Coronary artery (tissue), 2 donors: Measurements from ENCODE around the gene FIGNL2.

ENCODE experiments used
- DNase-seq: peaks from one replicate; pipeline ENCODE4 v3.0.0-alpha.2; 2017; ENCODE audit warnings: low spot score
- H3K27ac ChIP-seq, 2 donors: fragments of 200-600 bp; sonication (generic); one replicate each; pipeline ENCODE4 v1.5.1; 2016 to 2019
- H3K4me3 ChIP-seq: fragments of 200-600 bp; sonication (generic); 2 replicates; pipeline ENCODE4 v1.5.1; 2016; ENCODE audit warnings: mild to moderate bottlenecking, moderate library complexity
- CTCF ChIP-seq: fragments of 200-600 bp; sonication (generic); IDR thresholded peaks from one replicate; pipeline ENCODE4 v1.5.1; 2019; ENCODE audit warnings: antibody characterized with exemption

Gene FIGNL2

GRCh38 chr12:51797301-51797700 lies 51.2 kb downstream of the FIGNL2 start:
- no peak for TF ChIP-seq CTCF
- DNase-seq = no peak
- Histone ChIP-seq H3K4me3 (no peak overlapping the region), H3K27ac (no peak overlapping the region)

DNA sequence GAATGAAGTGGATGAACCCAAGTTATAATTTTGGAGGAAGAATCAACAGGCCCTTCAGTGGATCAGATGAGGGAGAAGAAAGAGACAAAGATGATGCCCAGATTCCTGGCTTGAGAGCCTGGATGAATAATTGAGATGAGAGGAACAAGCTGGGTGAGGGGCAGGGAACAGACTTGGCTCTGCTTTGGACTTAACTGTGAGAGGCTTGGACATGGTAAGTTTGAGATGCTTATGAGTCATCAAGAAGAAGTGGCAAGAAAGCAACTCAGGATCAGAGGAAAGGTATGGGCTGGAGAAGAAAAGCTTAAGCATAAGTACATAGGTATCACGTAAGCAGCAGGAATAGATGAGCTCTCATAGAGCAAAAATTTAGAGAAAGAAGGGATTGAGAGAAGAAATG lies 55.3 kb downstream of the FIGNL2 start:
- TF ChIP-seq CTCF = no peak
- no peak overlapping the region for H3K4me3 ChIP-seq
- H3K27ac ChIP-seq = no peak overlapping the region
- DNase-seq = no peak

GRCh38 chr12:51792417-51792816 lies 56.1 kb downstream of the FIGNL2 start:
- no peak for TF ChIP-seq CTCF
- Histone ChIP-seq H3K27ac (no peak overlapping the region), H3K4me3 (no peak overlapping the region)
- no peak for DNase-seq

DNA sequence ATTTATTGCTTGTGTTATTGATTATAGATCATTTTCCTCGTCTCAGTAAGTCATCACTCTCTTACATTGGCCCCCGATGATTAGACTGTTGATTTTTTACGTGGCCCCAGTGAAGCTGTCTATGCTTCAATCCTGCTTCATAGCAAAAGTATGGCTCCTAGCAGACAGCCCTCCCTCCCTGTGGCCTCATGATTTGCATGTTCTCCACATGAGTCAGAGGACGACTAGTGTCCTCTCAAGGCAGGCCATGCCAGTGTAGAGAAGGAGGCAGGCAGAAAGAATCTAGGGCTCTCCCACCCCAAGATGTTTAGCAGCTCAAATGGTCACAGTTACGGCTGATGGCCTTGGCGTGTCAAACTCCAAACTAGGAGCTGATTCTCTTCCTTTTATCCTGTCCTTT lies 59.6 kb downstream of the FIGNL2 start:
- no peak for TF ChIP-seq CTCF

DNA sequence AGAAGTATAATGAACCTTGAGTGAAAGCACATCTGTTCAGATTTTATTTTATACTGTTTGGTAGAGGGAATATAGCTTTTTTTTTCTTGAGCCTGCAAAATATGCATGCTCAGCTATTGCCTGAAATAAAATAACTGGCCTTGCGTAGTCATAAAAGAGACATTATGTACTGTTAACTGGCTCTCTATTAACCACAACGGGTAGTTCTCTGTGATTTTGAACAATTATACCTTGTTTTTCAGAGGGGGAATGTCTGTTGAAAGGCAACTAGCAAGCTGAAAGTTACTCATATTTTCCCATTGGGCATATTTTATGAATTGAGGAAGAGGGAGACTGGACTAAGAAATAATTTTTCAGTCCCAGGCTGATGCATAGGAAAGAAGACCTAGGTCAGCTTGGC lies 62.6 kb downstream of the FIGNL2 start:
- TF ChIP-seq CTCF = no peak
- no peak for DNase-seq
- no peak overlapping the region for H3K27ac ChIP-seq
- no peak overlapping the region for H3K4me3 ChIP-seq

More for the DNA sequence above, 59.6 kb downstream of the FIGNL2 start:
- Histone ChIP-seq H3K27ac (no peak overlapping the region), H3K4me3 (no peak overlapping the region)
- no peak for DNase-seq

DNA sequence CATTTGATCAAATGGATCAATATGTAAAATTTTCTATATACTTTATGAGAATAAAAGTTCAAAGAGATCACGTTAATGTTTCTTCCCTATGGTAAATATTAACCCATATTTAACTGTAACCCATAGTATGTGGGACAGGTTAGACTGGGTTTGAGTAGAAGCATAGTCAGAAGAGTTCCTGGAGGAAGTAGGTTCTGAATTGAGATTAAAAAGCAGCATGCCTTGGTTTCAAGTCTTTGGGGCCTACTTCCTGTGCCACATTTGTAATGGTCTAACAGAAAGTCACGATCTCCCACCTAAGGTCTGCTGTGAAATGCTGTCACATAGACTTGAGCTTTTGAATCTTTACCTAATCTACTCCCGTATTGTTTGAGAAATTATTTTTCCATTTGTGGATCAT lies 63.8 kb downstream of the FIGNL2 start:
- Histone ChIP-seq H3K4me3 (no peak overlapping the region), H3K27ac (no peak overlapping the region)
- TF ChIP-seq CTCF = no peak
- DNase-seq = no peak

DNA sequence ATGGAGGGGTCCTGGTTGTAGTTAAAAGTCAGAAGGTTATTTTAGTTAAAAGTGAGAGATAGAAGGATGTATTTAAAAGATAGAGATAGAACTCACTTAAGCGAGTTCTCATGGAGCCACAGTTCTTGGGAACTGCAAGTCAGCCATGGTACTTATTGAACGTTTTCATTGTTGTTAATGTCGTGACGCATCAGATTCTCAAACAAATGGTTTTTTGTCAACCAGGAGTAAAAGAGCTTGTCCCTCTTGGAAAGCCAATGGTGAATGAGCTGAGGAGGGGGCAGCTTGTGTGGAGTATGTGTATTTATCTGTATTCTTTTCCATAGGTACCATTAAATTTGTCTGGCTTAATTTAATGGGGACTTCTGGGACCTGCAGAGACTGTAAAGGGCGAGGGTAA lies 68.6 kb downstream of the FIGNL2 start:
- H3K27ac ChIP-seq = no peak overlapping the region
- H3K4me3 ChIP-seq = no peak overlapping the region
- no peak for TF ChIP-seq CTCF
- DNase-seq = no peak
